ENCODE results near the gene SSPN.

The SSPN gene

GRCh38 chr12:26195250-26195640 lies at the start of gene SSPN:
Gene SSPN, plus strand, starts transcription at chr12:26195573. Its CDS starts 100 bp downstream, at chr12:26195673.
- no peak for DNase-seq (ENCODE audit: low spot score)

- no peak for DNase-seq (ENCODE audit: low spot score)
These were observed 47.1 kb upstream of the SSPN start for GRCh38 chr12:26148291-26148690.

- no peak for DNase-seq (ENCODE audit: low spot score)
These were observed 45.3 kb upstream of the SSPN start for GRCh38 chr12:26149968-26150500.

- no peak for DNase-seq (ENCODE audit: low spot score)
These were observed 44.5 kb upstream of the SSPN start for GRCh38 chr12:26150736-26151450.

GRCh38 chr12:26152507-26153102 lies 42.8 kb upstream of the SSPN start:
- DNase-seq (ENCODE audit: low spot score) = no peak

- DNase-seq (ENCODE audit: low spot score) = no peak
These were observed 41.8 kb upstream of the SSPN start for GRCh38 chr12:26153421-26154154.

DNA sequence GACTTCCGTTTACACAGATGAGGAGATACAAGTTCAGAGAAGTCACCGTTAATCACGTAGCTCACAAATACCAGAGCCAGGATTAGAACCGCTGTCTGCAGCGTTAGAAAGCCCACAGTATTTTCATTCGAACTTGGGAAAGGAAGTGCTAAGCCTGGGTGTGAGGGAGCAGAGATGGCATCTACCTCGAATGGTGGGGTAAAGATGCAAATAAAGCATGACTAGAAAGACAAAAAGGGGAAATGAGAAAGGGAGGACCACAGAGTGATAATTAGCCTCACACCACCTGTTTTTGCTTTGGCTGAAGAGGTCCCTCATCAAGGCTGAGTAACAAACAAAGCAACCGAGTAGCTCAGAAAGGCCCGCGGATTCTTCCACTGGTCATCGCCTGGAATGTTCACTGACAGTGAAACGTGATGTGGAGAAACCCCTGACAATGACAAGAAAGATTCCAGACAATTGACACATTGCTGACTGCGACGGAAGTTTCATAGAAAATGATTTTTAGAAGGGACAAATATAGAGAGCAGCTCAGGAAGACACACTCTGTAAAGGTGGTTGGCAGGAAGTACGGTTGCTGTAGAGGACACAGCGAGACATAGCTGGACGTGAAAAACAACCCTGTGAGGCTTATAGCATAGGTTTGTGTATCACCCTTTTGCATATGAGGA lies 39.0 kb upstream of the SSPN start:
- no peak for DNase-seq (ENCODE audit: low spot score)

DNA sequence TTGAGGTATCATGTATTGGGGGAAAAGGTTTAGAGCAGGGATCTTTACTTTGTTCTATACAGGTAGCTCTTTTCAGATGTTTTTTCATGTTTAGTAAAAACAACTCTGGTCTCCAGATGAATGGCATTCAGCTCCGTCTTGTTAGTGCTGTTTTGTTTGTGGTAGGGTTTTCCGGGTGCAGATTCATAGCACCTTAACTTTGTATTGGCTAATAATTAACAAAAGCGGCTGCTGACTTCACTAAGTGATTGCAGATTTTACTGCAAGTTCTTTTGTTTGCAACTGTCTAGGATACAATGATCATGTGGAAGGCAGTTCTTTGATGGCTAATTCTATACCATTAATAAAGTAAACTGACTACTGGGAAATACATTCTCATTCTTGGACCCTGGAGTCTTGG lies 38.4 kb upstream of the SSPN start:
- DNase-seq (ENCODE audit: low spot score) = no peak

DNA sequence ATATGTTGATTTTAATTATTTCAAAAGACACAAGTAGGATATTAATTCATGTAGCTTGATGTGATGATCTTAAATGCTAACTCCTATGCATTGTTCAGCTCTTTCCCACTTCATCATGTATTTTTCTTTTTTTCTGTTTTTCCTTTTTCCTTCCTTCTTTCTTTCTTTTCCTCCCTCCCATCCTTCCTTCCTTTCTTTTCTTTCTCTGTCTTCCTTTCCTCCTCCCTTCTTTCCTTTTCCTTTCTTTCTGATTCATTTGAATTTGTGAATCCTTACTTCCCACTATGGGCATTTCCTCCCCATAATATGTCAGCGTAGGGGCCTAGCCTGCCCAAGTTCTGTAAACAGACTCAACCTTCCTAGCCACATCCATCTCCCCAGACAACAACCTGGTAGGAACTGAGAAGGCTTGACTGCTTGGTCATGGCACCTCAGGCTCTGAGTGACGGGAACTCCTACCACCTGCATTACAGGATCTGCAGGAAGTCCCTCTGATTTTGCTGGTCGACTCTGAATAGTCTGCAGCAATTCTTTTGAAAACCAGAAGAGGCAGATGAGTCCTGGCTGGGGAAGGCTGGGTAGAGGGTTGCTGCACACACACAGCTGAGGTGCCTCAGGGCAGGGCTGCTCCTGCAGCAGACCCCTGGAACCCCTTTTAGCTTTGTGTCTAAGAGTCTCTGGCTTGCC lies 37.2 kb upstream of the SSPN start:
- DNase-seq (ENCODE audit: low spot score) = no peak

- no peak for DNase-seq (ENCODE audit: low spot score)
These were observed 33.2 kb upstream of the SSPN start for GRCh38 chr12:26162174-26162573.

DNA sequence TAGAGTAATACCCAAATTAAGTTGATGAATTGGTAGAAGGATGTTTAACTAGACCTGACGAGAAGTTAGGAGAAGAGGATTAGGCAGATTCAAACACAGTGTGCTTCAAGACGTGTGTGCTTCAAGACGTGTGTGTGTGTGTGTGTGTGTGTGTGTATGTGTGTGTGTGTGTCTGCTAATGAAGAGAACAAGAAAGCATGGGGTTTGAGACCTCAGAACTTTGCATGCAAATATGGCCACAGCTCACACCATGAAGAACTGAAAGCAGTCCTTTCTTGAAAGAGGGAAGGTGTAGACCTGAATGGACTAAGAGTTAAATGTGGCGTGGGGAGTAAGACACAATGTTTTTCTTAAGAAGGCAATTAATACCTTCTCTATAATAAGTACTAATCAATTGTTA lies 32.5 kb upstream of the SSPN start:
- no peak for DNase-seq (ENCODE audit: low spot score)

DNA sequence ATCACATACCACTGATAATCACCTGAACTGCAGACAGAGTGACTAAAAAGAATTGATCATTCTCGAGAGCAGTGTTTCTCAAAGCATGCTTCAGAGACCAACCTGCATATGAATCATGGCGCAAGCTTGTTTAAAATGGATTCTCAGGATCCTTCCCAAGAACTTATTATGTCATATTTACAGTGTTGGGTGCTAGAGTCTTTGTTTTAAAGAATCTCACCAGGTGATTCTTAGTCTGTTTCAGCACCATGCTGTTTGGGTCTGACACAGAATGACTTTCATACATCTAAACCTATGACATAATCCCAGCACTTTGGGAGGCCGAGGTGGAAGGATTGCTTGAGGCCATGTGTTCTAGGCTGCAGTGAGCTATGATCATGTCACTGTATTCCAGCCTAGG lies 31.3 kb upstream of the SSPN start:
- DNase-seq (ENCODE audit: low spot score) = no peak

DNA sequence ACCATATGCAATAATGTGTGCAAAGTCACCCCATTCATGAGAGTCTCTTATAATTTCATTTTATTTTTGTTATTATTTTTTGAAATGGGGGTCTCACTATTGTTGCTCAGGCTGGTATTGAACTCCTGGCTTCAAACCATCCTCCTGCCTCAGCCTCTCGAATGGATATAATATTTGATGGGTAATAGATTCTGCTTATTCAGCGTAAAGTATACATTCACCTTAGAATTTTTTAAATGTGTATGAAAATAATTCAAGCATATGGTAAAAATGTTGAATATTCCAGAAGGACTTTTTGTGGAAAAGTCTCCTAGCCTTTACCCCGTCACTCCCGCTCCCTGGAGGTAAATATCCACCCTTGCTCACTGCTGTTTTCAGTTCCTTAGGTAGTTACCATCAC lies 23.4 kb upstream of the SSPN start:
- DNase-seq (ENCODE audit: low spot score) = no peak

- DNase-seq (ENCODE audit: low spot score) = no peak
These were observed 22.8 kb upstream of the SSPN start for GRCh38 chr12:26172539-26172938.

GRCh38 chr12:26172946-26173552 lies 22.3 kb upstream of the SSPN start:
- no peak for DNase-seq (ENCODE audit: low spot score)

- DNase-seq (ENCODE audit: low spot score) = no peak
These were observed 18.6 kb upstream of the SSPN start for GRCh38 chr12:26176725-26177124.

GRCh38 chr12:26177283-26177682 lies 18.1 kb upstream of the SSPN start:
- no peak for DNase-seq (ENCODE audit: low spot score)

DNA sequence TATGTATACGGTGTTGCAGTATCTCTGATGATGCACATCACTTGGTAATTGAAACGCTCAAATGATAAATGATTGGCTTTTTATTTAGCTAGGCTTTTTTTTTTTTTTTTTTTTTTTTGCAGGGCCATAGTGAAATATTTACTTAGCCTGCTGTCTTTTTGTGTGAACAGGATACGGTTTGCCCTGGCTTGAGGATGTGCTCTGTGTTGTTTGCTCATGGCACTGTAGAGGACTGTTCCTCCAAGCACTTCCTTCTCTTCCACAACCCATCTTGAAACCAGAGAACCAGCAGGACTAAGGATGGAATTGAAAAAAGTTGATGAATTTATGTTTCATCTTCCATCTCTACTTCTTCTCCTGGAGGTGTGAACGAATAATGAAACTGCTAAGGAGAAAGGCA lies 15.5 kb upstream of the SSPN start:
- DNase-seq (ENCODE audit: low spot score) = no peak

GRCh38 chr12:26182377-26182776 lies 13.0 kb upstream of the SSPN start:
- no peak for DNase-seq (ENCODE audit: low spot score)

DNA sequence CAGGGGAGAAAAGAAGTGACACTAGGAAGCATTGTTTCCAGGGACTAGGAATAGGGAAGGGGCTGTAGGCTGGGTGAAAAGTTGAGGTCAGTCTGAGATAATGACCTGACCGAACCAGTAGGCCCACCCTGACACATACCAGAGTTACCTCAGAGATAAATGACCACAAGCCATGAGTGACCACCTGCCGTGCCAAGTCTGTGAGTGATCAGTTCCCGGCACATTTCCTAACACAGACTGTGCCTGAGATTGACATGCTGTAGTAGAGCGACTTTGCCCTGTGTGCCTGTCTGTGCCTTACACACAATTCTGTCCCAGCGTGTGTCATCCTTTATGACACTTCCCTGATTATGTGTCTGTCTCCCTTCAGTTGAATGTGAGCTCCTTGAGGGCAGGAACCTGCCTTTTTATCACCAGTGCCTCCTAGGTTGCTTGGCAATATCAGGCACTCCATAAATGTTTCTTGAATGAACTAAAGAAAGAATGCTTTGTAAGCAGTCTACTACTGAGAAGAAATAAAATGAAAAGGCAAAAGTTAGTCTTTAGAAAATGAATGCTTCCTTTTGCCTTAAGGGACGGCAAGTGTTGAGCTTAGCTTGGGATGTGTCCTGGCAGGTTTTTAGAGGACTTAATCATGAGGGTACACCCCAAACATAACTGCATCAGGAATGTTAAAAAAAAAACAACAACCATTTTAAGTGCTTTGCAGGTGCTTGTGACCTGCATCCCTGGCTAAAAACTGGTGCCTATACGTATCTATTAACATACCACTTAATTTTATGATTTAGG lies 9.6 kb upstream of the SSPN start:
- no peak for DNase-seq (ENCODE audit: low spot score)

Data from left forelimb (tissue), 1 donor.